ENCODE measurements around the gene DNAH8.

DNAH8 gene

DNA sequence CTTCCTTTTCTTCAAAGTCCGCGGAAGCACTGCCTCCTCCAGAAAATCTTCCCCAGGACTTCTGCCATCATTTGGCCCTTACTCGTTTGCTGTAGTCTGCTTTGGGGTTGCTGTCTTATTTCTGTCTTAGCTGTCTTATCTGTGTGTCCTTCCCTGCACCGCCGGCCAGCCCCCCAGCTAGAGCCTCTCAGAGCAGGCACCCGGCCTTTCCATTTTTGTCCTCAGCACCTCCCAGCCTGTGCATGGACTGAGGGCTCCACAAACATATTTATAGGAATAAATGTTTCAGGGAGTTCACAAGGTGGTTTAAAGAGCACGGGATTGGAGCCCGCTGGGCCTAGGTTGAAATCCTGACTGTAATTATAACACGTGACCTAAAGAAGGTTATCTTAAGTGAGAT, 341.6 kb downstream of the DNAH8 start:
- no peak for DNase-seq

DNA sequence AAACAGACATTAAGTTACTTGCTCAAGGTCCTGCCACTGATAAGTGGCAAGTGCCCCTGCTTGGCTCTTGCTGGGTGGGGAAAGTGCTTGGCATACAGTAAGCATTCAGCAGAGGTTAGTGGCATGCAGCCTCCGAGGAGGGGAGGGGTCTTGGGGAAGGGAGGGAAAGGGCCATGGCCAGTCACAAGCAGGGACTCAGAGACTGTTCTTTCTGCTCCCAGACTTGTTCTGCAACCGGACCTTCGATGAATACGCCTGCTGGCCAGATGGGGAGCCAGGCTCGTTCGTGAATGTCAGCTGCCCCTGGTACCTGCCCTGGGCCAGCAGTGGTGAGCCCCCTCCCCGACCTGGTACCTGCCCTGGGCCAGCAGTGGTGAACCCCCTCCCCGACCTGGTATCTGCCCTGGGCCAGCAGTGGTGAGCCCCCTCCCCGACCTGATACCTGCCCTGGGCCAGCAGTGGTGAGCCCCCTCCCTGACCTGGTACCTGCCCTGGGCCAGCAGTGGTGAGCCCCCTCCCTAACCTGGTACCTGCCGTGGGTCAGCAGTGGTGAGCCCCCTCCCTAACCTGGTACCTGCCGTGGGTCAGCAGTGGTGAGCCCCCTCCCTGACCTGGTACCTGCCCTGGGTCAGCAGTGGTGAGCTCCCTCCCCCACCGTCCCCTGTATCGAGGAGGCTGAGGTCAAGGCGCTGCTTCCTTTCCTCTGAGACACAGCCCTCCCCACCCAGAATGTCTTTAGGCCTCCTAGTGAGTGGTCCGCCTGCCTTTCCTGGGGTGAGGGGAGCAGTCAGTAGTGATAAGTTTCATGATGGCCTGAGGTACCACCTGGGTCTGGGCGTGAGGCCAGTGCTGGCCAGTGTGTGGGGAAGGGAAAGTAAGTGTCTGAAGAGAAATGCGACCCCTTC, 342.4 kb downstream of the DNAH8 start:
- no peak for DNase-seq

DNA sequence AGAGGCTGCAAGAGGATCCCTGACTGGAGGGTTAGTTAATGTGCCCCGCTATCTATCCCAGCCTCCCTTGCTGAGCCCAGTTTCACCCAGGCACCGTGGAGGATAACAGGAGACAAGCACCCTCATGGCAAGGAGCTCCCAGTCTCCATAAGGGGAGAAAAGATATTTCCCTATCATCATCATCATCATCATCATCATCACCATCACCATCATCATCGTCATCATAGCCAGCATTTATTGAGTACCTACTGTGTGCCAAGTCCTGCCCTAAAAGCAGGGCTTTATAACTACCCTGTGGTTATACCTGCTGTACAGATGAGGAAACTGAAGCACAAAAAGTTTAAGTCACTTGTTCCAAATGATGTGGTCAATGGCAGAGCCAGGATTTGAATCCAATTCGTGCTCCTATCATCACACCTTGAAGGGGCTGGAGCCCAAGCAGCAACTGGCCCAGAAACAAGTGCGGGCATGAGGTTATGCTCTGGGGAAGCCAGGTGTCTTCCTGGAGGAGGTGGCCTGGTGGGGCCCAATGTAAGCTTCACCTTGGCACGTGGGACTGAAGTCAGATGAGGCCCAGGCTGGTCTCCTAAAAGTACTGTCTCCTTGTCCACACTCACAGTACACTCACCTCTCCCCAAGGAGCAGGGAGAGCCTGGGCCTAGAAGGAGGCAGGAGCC, 343.5 kb downstream of the DNAH8 start:
- no peak for DNase-seq

DNA sequence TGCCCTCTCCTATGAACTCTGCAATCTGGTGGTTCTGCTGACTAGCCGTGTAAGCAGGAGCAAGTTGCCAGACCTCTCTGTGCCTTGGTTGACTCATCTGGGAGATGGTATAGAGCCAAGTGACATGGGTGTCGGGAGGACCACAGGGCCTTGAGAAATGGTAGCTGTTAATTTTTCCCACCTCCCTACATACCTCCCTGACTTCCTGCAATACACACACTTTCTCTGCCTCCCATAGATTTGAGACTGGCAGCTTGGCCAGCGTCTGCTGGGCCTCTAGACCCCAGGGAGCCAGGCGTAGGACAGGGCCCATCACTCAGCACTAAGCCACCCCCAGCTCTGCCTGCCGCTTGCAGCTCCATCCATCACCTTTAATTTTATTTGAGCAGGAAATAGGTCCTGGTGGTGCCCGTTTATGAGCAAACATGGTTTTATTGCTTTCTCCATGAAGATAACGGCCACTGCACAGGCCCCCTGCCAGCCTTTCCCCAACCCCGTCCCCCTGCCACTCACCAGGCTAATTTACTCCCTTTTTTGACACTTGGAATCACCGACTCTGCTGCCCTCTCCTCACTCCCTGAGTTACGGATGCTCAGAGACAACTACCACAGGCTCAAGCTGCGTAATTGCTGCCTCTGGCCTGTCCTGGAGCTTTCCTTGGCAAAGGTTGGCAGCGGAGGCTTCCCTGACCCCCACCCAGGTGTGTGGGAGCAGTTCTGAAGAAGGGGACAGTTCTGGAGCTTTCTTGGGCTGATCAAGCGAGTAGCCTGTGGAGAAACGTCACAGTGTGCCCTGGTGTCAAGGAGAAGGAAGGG, 344.6 kb downstream of the DNAH8 start:
- no peak for DNase-seq

DNA sequence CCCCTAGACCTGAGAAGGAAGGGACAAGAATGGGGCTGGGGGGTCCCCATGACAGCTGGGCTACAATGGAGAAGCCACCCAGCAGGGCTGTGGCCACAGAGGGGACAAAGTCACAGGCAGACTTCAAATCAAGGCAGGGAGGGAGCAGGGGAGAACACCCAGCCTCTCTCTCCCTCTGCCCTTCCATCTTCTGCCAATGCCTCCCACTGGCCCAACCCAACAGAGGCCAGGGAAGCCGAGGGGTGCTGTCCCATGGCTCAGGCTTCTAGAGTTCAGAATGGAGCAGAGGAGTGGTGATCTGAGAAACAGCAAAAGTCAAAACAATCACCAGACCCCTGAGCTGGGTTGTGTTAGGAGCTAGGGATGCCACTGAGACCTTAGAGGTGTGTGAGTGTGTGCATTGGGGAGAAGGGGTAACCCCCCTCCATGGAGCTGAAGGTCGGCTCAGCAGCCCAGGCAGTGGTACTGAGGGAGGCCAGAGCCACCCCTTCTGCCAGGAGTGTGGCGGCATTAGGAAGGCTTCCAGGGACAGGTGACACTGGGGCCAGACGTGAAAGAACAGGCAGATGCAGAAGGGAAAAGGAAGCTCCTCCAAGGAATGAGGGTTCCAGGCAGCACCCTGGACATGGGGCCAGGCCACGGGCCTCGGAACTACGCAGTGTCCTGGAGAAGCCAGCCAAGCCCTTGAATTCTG, 345.5 kb downstream of the DNAH8 start:
- DNase-seq, result no peak

DNA sequence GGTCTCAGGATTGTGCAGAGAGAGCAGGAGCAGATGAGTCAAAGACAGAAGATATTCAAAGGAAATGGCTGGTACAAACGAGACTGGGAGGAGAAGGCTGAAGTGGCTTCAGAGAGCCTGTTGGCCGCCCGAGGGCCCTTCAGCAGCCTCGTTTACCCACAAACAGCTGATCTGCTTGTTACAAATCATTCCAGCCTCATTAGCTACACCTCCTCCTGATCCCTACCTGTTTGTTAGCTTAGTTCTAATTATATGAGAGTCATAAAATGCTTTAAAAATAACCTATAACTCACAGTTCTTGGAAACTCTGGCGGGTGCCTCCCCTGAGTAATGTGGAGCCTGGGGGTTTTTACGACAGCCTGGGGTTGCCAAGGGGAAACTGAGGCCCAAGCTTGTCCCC, 346.1 kb downstream of the DNAH8 start:
- no peak for DNase-seq

DNA sequence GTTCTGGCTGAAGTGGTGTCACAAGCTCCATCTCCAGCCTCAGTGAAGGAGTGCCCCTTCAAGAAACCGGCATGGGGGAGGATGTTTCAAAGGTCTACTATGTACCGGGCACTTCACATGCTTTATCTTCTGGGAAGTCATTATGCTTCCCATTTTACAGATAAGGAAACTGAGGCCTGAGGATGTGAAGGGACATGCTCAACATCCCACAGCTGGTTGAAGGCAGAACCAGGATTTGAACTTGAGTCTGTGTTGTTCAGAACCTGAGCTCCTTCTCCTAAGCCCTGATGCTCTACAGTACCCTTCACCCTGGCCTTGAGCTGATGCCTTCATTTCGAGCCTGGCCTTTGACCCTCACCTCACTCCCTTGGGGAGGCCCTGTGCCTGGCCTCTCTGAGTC, 346.5 kb downstream of the DNAH8 start:
- no peak for DNase-seq

DNA sequence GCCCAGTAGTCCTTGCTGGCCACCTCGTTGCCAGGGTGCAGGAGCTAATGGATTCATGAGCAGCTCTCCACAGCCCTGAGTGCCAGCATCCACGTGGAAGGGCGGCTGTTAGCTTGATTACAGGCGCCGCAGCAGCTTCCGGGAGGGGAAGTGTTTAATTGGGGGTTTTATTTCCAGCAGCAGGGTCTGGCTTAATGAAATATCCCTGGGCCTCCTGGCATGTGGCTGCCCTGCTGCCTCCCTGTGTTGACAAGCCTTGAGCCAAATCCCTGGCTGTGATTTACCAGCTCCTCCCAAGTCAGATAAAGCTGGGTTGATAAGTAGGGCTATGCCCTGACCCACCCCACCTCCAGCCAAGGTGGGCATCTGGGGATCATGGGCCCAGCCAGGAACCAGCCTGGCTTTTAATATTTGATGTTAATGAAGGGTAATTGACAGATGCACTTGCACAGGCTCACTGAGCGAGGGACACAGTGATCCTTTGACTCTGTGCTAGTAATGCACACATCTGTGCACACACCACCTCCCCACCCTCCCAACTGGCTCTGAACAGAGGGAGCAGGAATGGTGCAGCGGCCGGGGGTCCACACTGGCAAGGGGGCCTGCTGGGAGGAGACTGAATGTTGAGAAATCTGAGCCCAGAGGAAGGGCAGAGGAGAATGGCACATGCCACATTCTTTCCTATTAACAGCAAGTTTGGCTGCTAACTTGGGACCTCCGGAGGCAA, 347.1 kb downstream of the DNAH8 start:
- DNase-seq, result no peak

DNA sequence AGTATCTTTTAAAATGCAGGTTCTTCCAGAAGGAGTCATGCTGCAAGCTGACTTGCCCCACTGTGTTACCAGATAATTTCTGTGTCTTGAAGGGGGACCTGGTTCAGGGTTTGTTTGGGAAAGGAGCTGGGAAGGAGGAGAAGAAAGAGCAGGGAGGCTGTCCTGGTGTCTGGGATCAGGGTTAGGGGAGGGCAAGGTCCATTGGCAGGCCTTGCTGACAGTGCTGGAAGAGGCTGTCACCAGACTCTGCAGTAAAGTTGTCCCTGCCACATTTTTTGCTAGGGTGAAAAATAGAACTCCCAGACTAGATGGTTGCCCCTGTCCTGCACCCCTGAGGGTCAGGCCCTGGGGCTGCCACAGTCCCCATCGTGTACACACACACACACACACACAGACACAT, 348.4 kb downstream of the DNAH8 start:
- DNase-seq, result no peak

DNA sequence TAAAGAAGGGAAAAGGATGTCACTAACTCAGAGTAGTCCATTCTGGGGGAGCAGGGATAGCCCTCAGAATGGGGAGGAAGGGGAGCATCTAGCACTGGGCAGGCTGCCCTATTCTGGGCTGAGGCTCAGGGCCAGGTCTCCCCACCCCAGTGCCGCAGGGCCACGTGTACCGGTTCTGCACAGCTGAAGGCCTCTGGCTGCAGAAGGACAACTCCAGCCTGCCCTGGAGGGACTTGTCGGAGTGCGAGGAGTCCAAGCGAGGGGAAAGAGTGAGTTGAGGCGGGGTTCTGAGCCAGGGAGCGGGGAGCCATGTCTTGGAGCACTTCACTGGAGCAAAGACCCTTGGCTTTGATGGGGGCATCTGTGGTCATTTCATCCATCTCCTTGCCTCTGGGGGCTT, 350.4 kb downstream of the DNAH8 start:
- no peak for DNase-seq

DNA sequence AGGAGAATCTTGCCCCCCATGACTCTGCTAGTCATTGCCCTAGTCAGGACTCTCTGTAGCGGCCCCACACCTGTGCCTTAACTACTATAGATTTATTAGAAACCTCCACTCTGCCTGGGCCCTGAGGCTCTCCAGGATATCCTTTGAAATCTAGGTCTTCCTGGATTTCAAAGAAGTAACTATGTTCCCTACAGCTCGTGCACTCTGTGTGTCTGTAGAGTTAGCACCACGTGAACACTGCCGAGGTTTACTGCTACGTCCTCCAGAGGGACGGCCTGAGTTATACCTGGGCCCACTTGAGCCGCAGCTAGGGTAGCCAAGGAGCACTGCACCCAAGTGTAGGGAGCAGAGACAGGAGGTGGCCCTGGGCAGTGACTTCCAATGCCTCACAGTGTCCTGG, 353.3 kb downstream of the DNAH8 start:
- DNase-seq, result no peak

DNA sequence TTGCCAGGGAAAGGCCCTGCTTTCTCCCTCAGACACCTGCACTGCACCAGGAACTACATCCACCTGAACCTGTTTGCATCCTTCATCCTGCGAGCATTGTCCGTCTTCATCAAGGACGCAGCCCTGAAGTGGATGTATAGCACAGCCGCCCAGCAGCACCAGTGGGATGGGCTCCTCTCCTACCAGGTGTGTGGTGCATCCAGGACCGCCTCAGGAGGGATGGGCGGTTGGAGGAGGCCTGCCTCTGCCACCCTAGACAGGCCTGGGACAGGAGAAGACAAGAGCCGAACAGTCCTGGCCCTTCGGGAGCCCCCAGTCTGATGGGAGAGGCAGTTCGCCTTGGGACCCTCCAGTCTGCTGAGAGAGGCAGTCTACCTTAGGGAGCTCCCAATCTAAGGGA, 357.7 kb downstream of the DNAH8 start:
- no peak for DNase-seq

DNA sequence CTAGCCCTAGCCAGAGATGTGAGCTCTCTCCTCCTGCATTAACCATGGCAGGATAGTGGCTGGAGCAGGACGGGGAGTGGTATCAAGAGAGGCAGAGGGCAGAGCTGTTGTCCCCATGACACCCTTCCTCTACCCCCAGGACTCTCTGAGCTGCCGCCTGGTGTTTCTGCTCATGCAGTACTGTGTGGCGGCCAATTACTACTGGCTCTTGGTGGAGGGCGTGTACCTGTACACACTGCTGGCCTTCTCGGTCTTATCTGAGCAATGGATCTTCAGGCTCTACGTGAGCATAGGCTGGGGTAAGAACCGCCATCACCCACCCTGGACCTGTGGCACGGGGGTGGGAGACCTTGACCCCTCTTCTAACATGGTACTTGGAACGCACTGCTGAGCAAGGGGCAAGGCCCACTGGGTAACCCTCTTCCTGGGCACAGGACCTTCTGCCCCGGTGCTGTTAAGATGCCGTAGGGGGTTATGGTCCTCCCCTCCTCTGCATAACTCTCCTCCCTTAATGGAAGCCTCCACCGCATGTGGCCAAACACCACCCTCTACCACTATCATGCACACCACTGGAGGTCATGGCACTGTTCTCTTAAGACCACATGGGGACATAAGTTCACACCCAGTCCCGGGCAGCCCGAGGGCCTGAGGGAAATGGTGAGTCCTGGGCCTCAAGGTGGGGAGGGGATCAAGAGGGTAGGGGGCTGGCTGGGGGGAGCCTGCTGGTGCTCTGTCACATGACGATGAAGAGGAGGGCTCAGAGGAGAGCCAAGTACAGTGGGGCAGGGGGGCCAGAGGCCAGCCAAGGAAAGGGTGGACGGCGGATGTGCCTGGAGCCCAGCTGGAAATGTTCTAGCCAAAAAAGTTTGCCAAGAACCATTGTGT, 358.6 kb downstream of the DNAH8 start:
- DNase-seq, result no peak

DNA sequence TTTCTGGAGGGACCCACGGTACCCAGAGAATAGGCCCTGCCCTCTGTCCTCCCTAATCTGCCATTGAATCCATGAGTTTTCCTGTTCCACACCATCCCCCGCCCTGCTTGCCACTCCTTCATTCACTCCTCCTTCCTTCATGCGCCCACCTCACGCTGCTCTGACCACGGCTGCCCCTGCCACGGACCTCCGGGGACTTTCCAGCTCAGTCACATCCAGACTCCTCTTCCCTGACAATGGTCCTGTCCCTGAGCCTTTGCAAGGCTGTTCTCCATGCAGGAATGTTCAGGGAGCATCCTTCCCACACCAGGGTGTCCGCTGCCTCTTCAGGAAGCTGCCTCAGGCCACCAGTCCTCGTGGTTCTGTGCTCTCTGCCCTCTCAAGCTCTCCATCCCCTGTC, 359.4 kb downstream of the DNAH8 start:
- DNase-seq, result no peak

DNA sequence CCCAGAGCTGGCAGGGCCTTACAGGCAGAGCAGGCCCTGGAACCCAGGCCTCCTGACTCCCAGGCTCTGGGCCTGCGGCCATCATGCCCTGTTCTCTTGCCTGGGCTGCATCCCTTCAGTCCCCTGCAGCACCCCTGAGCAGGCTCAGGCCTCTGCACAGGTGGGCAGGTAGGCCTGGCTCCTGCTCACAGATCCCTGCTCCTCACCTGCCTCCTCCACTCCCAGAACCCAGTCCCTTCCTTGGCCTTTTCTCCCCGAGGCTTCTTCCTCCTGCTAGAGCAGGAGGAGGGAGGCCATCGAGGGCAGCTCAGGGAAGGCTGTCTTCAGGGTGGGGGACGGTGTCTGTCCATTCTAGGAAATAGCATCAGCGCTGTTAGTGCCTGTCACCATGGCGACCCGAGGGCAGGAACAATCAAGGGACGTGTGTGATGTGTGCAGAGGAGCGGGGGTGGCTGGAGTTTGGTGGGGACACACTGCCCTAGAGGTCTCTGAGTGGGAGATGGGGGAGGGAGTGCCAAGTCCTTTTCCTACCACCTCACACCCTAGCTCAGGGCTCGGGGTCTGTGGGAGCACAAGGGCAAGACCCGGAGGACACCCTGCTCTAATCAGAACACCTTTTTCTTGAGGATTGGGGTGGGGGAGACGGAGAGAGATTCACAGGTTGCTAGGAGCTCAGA, 360.0 kb downstream of the DNAH8 start:
- no peak for DNase-seq

DNA sequence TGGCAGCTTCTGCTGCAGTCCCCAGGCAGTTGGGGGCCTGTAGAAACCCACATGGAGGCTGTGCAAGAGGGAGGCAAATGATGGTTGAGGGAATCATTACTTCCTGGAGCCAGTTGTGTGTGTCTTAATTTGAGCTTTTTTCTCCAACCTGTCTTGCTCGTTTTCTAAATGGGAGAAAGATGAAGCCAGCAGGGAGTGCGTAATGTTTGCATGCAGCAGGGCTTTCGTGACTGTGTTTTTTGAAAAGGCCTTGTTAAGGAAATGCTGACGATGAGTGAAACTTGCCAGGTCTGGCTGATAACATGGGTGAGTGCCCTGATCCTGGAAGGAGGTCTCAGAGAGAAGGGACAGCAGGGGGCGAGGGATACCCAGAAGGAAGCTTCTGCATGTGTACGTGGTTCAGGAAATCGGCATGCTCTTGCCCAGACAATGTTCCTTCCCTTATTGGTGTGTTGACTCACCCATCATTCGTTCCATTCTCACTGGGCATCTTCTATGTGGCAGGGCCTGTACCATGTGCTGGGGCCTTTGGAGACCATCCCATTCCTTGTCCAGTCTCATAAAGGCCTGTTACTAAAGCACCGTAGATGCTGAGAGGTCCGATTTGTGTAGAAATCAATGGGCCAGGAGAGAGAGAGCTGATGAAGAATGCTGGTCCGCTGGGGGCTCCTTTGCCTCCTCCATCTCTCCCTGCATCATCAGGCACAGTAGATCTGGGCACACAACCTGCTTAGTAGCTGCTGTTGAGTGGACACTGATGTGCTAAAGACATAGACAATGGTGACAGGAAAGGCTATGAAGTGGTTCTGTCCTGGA, 360.9 kb downstream of the DNAH8 start:
- DNase-seq, result no peak

DNA sequence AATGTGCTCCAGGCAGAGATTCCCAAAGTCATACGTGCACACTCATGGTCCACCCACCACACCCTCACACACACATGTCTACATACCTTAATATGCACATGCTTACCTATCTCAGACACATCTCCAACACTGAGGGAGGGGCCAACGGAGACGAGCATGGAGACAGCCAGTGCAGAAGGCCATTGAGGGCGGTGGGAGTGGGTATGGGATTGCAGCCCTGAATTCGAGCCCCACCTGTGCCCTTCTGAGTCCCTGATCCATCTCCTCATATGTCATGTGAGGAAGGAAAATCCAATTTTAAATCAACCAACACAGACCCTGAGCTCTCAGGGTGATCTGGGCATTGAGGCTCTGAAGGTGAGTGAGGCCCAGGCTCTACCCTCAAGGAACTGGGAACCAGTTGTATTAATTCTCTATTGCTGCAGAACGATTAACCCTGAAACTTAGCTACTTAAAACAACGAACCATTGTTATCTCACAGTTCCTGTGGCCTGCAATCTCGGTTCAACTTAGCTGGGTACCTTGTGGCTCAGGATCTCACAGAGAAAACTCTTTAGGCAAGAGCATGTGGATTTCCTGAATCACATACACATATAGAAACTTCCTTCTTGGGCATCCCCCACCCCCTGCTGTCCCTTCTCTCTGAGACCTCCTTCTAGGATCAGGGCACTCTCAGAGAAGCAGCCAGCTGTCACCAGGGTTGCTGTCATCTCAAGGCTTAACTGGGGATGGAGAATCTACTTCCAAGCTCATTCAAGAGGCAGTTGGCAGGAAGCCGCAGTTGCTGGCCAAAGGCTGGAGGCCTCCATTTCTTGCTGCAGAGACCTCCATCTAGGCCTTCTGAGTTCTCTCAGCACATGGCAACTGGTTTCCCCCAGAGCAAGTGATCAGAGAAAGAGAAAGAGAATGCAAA, 361.8 kb downstream of the DNAH8 start:
- no peak for DNase-seq

DNA sequence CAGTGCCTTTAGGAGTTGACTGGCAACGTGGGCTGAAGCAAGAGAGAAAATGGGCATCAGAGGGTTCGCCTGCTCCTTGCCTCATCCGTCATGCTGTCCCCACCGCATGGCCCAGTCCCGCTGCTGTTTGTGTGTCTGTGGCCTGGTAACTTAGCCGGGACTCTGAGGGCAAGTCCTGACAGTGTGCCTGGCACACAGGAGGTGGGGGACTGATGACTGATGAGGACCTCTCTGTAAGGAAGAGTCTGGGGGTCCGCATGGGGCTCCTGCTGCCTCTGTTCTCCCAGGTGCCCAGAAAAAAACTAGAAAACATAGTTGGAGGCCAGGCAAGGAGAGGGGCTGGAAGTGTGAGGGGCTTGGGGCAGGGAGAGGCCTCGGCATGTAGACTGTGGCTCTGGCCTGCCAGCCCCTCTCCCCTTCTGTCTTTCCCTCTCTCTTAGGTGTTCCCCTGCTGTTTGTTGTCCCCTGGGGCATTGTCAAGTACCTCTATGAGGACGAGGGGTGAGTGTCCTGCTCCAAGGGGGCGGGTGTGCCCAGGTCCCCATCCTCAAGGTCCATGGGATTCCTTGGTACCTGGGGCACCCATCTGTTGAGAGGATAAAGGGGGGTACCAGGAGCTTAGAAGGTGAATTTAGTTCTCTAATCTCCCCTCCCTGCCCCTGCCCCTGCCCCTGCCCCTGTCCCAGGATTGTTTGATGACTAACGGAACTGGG, 362.9 kb downstream of the DNAH8 start:
- DNase-seq, result no peak
